GM21367 (cell line): ENCODE data around the gene WNT3A.

Experiments
- ATAC-seq: cut with Tn5 transposase; IDR thresholded peaks from one replicate; pipeline ENCODE4 v1.9.1; 2021; ENCODE audit not compliant: unreplicated experiment

The WNT3A gene

GRCh38 chr1:228096416-228097332 is 89.9 kb downstream of the WNT3A start:
- ATAC-seq = no peak

GRCh38 chr1:228097333-228098081 is 90.7 kb downstream of the WNT3A start:
- ATAC-seq = no peak

GRCh38 chr1:228098323-228098931 is 91.6 kb downstream of the WNT3A start:
- ATAC-seq = no peak

GRCh38 chr1:228099331-228099732 is 92.5 kb downstream of the WNT3A start:
- ATAC-seq = no peak

- ATAC-seq = no peak
These were observed 94.2 kb downstream of the WNT3A start for GRCh38 chr1:228100822-228101613.

- no peak for ATAC-seq
These were observed 94.8 kb downstream of the WNT3A start for GRCh38 chr1:228101614-228101993.

- ATAC-seq = peak; percentile 30
These were observed 95.4 kb downstream of the WNT3A start for GRCh38 chr1:228101994-228102790.

- peak; percentile 62 for ATAC-seq
These were observed 96.2 kb downstream of the WNT3A start, which contains the start of gene C1orf35 for GRCh38 chr1:228102791-228103620. Gene C1orf35, minus strand, starts transcription at chr1:228103325. Its CDS starts 98 bp downstream, at chr1:228103227.

- ATAC-seq = no peak
These were observed 97.9 kb downstream of the WNT3A start for GRCh38 chr1:228104526-228105269.

GRCh38 chr1:228105270-228105995 is 98.6 kb downstream of the WNT3A start:
- ATAC-seq = no peak

GRCh38 chr1:228105996-228106799 is 99.4 kb downstream of the WNT3A start:
- ATAC-seq = no peak

- no peak for ATAC-seq
These were observed 99.9 kb downstream of the WNT3A start for GRCh38 chr1:228106800-228107054.

- ATAC-seq = no peak
These were observed 100.8 kb downstream of the WNT3A start for GRCh38 chr1:228107636-228108035.

GRCh38 chr1:228108055-228108690 is 101.4 kb downstream of the WNT3A start:
- no peak for ATAC-seq

GRCh38 chr1:228108742-228109072 is 101.9 kb downstream of the WNT3A start:
- ATAC-seq = no peak

- ATAC-seq = peak; percentile 85
These were observed 102.5 kb downstream of the WNT3A start, which contains the start of gene MRPL55 for GRCh38 chr1:228109073-228109961. Gene MRPL55, minus strand, starts transcription at chr1:228109299. Its CDS starts 1,039 bp downstream, at chr1:228108260.
